Natural killer cell (primary cell): ENCODE measurements around the gene POM121L2. TPM values are rescaled to one million over a fixed set of nuclear protein-coding genes. Genes with fewer than 3 reads are reported as not detected.
A peak's percentile ranks its signal among the peaks of the same experiment; 100 is the strongest.

Experiments
- ATAC-seq, 3 donors: fragments of 150-1000 bp in 2 of 3; fragments of 200-7000 bp in 1 of 3; cut with Tn5 transposase; 1 replicate in 1 of 3; 2 replicates in 2 of 3; pipeline ENCODE4 v1.10.0; 2021; ENCODE audit warnings: mild to moderate bottlenecking in 2 of 3, moderate library complexity in 2 of 3
- DNase-seq, 2 donors: peaks; one replicate each; pipeline versions ENCODE4 v3.0.0 to v3.0.0-alpha.2; 2013 to 2021; ENCODE audit warnings: mixed read lengths in 1 of 2
- H3K27ac ChIP-seq: one replicate; pipeline ENCODE4 v1.5.1; 2013; ENCODE audit warnings: mild to moderate bottlenecking, low read length
- H3K27me3 ChIP-seq: one replicate; pipeline ENCODE4 v1.6.1; 2013; ENCODE audit warnings: low read length; ENCODE audit not compliant: control insufficient read depth, insufficient read depth
- H3K36me3 ChIP-seq: one replicate; pipeline ENCODE4 v1.6.1; 2013; ENCODE audit warnings: low read length; ENCODE audit not compliant: control insufficient read depth, insufficient read depth
- H3K4me1 ChIP-seq: one replicate; pipeline ENCODE4 v1.6.1; 2013; ENCODE audit warnings: low read length; ENCODE audit not compliant: control insufficient read depth, insufficient read depth
- H3K4me3 ChIP-seq: one replicate; pipeline ENCODE4 v1.5.1; 2013; ENCODE audit warnings: low read length
- H3K9me3 ChIP-seq: one replicate; pipeline ENCODE4 v1.6.1; 2013; ENCODE audit warnings: low read length; ENCODE audit not compliant: control insufficient read depth, insufficient read depth
- H3K27ac Mint-ChIP-seq, 2 donors: one replicate each; pipeline ENCODE4 v1.8.0; 2022; ENCODE audit warnings: mild to moderate bottlenecking in 2 of 2, mixed read lengths in 2 of 2, moderate library complexity in 1 of 2
- H3K27me3 Mint-ChIP-seq, 2 donors: one replicate each; pipeline ENCODE4 v1.8.0; 2022; ENCODE audit warnings: low read depth in 2 of 2, mixed read lengths in 2 of 2
- H3K36me3 Mint-ChIP-seq: one replicate; pipeline ENCODE4 v1.8.0; 2022; ENCODE audit warnings: mixed read lengths
- H3K4me1 Mint-ChIP-seq, 2 donors: one replicate each; pipeline ENCODE4 v1.8.0; 2022; ENCODE audit warnings: mixed read lengths in 2 of 2
- H3K4me3 Mint-ChIP-seq: one replicate; pipeline ENCODE4 v1.8.0; 2022; ENCODE audit warnings: mild to moderate bottlenecking, moderate library complexity, mixed read lengths
- H3K9me3 Mint-ChIP-seq, 2 donors: one replicate each; pipeline ENCODE4 v1.8.0; 2022; ENCODE audit warnings: mixed read lengths in 2 of 2
- CTCF ChIP-seq: fragments of 200-600 bp; IDR thresholded peaks from one replicate; pipeline ENCODE4 v1.8.0; 2022; ENCODE audit warnings: antibody characterized with exemption
- WGBS: methylation state at CpG from one replicate; pipeline ENCODE4 v1.1.7; 2013; ENCODE audit warnings: missing lambda C conversion rate; ENCODE audit not compliant: insufficient coverage; 5-methylcytosine and 5-hydroxymethylcytosine counted together
- intact Hi-C: fragments of 100-400 bp; cut with micrococcal nuclease; formaldehyde crosslinking; loops from one replicate; pipeline ENCODE4 v1.14.2; 2022
- total RNA-seq, 4 donors: library from RNA; stranded (reverse); fragments of 120-200 nt in 1 of 4; gene quantifications; one replicate each; pipeline versions ENCODE4 v1.2.3 to v1.2.4, GENCODE V29; 2013 to 2022

The POM121L2 gene
- total RNA-seq, 3 donors from 2014 or later (not counting 1 experiment from before 2014, with no cell fraction given), result not detected

DNA sequence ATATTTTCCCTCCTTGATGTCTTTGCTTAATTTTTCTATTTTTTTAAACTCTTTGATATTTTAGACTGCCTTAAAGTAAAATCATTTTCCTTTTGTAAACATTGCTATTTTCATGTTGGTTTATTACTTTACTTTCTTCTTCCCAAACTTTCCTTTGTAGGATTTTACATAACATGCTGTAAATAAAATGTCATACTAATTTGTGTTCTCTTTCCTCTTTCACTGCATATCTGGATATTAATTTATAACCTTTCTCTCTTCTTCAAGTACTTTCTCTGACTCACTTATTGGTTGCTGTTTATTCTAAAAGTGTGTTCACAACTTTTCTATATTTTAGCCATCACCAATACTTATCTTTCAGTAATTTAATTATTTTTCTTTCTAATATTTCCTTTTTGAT lies 9.3 kb upstream of the POM121L2 start:
- TF ChIP-seq CTCF, result no peak
- Histone ChIP-seq H3K27ac (no peak overlapping the region), H3K4me3 (no peak overlapping the region), H3K4me1 (no peaks in the 10 kb centered on the region), H3K27me3 (peaks cover 5% of the 10 kb centered on the region), H3K9me3 (no peaks in the 10 kb centered on the region), H3K36me3 (no peaks in the 10 kb centered on the region)
- Mint-ChIP-seq H3K27ac (no peak overlapping the region), H3K9me3 (no peaks in the 10 kb centered on the region), H3K27me3 (peaks cover 27 to 66% of the 10 kb centered on the region in 2 donors), H3K36me3 (no peaks in the 10 kb centered on the region), H3K4me1 (no peaks in the 10 kb centered on the region), H3K4me3 (no peak overlapping the region)
- intact Hi-C loops, result no loop called here
- ATAC-seq (no peak), DNase-seq (no peak)

- Histone ChIP-seq H3K4me1 (no peaks in the 10 kb centered on the region), H3K27ac (no peak overlapping the region), H3K27me3 (peaks cover 11% of the 10 kb centered on the region), H3K9me3 (no peaks in the 10 kb centered on the region), H3K4me3 (no peak overlapping the region), H3K36me3 (no peaks in the 10 kb centered on the region)
- Mint-ChIP-seq H3K36me3 (no peaks in the 10 kb centered on the region), H3K27ac (no peak overlapping the region), H3K9me3 (no peaks in the 10 kb centered on the region), H3K27me3 (peaks cover 32 to 72% of the 10 kb centered on the region in 2 donors), H3K4me1 (no peaks in the 10 kb centered on the region), H3K4me3 (no peak overlapping the region)
- WGBS, result 82% methylated on average over 2 of the region's 2 CpGs
- DNase-seq, result no peak
- intact Hi-C loops, result no loop called here
- ATAC-seq, result no peak
- no peak for TF ChIP-seq CTCF
Observed at GRCh38 chr6:27318973-27319372, 6.9 kb upstream of the POM121L2 start.

DNA sequence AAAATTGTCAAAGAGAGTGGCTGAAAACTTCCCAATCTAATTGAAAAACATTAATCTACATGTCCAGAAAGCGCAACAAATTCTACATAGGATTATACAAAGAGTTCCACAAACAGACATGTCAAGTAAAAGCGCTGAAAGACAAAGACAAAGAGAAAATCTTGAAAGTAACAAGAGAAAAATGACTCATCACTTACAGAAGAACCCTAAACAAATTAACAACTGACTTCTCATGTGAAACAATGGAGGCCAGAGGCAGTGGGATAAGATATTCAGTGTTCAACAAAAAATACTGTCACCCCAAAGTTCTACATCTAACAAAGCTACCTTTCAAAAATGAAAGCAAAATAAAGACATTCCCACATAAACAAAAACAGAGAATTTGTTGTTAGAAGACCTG lies 2.0 kb upstream of the POM121L2 start:
- no peak for ATAC-seq
- Mint-ChIP-seq H3K36me3 (no peaks in the 10 kb centered on the region), H3K27ac (no peak overlapping the region), H3K27me3 (peaks cover 43 to 72% of the 10 kb centered on the region in 2 donors), H3K4me1 (peaks cover 0 to 13% of the 10 kb centered on the region in 2 donors), H3K9me3 (peaks cover 2% of the 10 kb centered on the region in 2 donors), H3K4me3 (no peak overlapping the region)
- no peak for TF ChIP-seq CTCF
- WGBS, result 81% methylated on average over 2 of the region's 2 CpGs
- intact Hi-C loops, result no loop called here
- Histone ChIP-seq H3K36me3 (no peaks in the 10 kb centered on the region), H3K4me1 (peaks cover 13% of the 10 kb centered on the region), H3K27me3 (peaks cover 40% of the 10 kb centered on the region), H3K4me3 (no peak overlapping the region), H3K27ac (no peak overlapping the region), H3K9me3 (no peaks in the 10 kb centered on the region)
- no peak for DNase-seq

DNA sequence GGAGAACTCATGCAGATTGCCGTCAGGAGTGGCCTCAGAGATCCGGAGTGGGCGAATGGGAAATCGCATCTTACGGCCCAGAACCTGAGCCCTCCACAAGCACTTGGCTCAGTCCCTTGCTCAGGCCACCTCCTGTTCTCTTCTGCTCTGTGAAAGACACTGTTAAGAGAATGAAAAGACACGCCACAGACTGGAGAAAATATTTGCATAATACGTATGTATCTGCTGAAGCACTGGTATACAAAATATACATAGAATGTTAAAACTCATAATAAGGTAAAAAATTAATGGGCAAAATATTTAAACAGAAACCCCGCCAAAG lies 838 bp upstream of the POM121L2 start:
- H3K27ac Mint-ChIP-seq, result no peak overlapping the region

More for the DNA sequence above, 838 bp upstream of the POM121L2 start:
- H3K27me3 Mint-ChIP-seq, result peaks cover 52 to 81% of the 10 kb centered on the region in 2 donors
- no peaks in the 10 kb centered on the region for H3K36me3 Mint-ChIP-seq
- Histone ChIP-seq H3K27me3 (peaks cover 44% of the 10 kb centered on the region), H3K36me3 (no peaks in the 10 kb centered on the region), H3K9me3 (no peaks in the 10 kb centered on the region), H3K4me1 (peaks cover 13% of the 10 kb centered on the region), H3K27ac (no peak overlapping the region), H3K4me3 (no peak overlapping the region)
- ATAC-seq (no peak), DNase-seq (no peak)
- 2% methylated on average over 5 of the region's 8 CpGs for WGBS
- H3K9me3 Mint-ChIP-seq, result peaks cover 2% of the 10 kb centered on the region in 2 donors
- TF ChIP-seq CTCF, result no peak
- peak overlapping the region; percentile 74 for H3K4me3 Mint-ChIP-seq
- H3K4me1 Mint-ChIP-seq, result peaks cover 0 to 13% of the 10 kb centered on the region in 2 donors
- intact Hi-C loops, result no loop called here
